Fibroblast of skin of right quadriceps (primary cell): ENCODE results near the gene PIEZO1.

Source experiments
- DNase-seq: peaks from one replicate; pipeline ENCODE4 v3.0.0-alpha.2; 2013

PIEZO1 gene

GRCh38 chr16:88747588-88748301, 37.3 kb downstream of the PIEZO1 start:
- no peak for DNase-seq

GRCh38 chr16:88746506-88746905, 38.5 kb downstream of the PIEZO1 start:
- no peak for DNase-seq

GRCh38 chr16:88744577-88745521, 40.2 kb downstream of the PIEZO1 start:
- DNase-seq, result no peak

- DNase-seq, result peak; percentile 55
These were observed 41.1 kb downstream of the PIEZO1 start for GRCh38 chr16:88743693-88744576.

- no peak for DNase-seq
These were observed 42.0 kb downstream of the PIEZO1 start for GRCh38 chr16:88742896-88743605.

GRCh38 chr16:88741368-88741767, 43.7 kb downstream of the PIEZO1 start:
- no peak for DNase-seq

GRCh38 chr16:88740727-88741055, 44.3 kb downstream of the PIEZO1 start:
- DNase-seq, result no peak

- DNase-seq, result no peak
These were observed 44.9 kb downstream of the PIEZO1 start for GRCh38 chr16:88739977-88740726.

GRCh38 chr16:88739139-88739976, 45.7 kb downstream of the PIEZO1 start:
- DNase-seq, result no peak

- no peak for DNase-seq
These were observed 46.6 kb downstream of the PIEZO1 start for GRCh38 chr16:88738151-88739084.

GRCh38 chr16:88737298-88738150, 47.5 kb downstream of the PIEZO1 start:
- DNase-seq, result peak; percentile 77

GRCh38 chr16:88736496-88736895, 48.5 kb downstream of the PIEZO1 start:
- DNase-seq, result no peak

- no peak for DNase-seq
These were observed 48.9 kb downstream of the PIEZO1 start for GRCh38 chr16:88736088-88736487.

GRCh38 chr16:88735616-88736015, 49.4 kb downstream of the PIEZO1 start:
- DNase-seq, result no peak

- no peak for DNase-seq
These were observed 49.9 kb downstream of the PIEZO1 start for GRCh38 chr16:88735121-88735520.

- no peak for DNase-seq
These were observed 50.7 kb downstream of the PIEZO1 start for GRCh38 chr16:88734361-88734728.

- no peak for DNase-seq
These were observed 51.2 kb downstream of the PIEZO1 start for GRCh38 chr16:88733630-88734360.

GRCh38 chr16:88732961-88733294, 52.1 kb downstream of the PIEZO1 start:
- no peak for DNase-seq
